ENCODE results near the gene NPAS1.
A peak's percentile ranks its signal among the peaks of the same experiment; 100 is the strongest.

Gene NPAS1

GRCh38 chr19:47027586-47028088 is 8.0 kb downstream of the NPAS1 start:
- Histone ChIP-seq H2AFZ (ENCODE audit: low read depth, low read length) (no peak overlapping the region), H3K4me3 (ENCODE audit: low read length) (no peak overlapping the region), H4K20me1 (ENCODE audit: insufficient read depth, low read length) (no peaks in the 10 kb centered on the region), H3K4me2 (ENCODE audit: low read length) (no peak overlapping the region), H3K27me3 (ENCODE audit: low read depth, low read length) (peaks cover 31% of the 10 kb centered on the region), H3K79me2 (ENCODE audit: low read length) (no peaks in the 10 kb centered on the region), H3K9me3 (ENCODE audit: insufficient read depth, low read length) (no peaks in the 10 kb centered on the region), H3K4me1 (ENCODE audit: low read length) (peaks cover 3% of the 10 kb centered on the region; the same call in 1 of the 2 replicates), H3K36me3 (replicated peaks; ENCODE audit: low read depth, low read length) (no peaks in the 10 kb centered on the region), H3K27ac (ENCODE audit: low read length) (no peak overlapping the region), H3K9ac (ENCODE audit: low read length) (no peak overlapping the region)
- no peak for TF ChIP-seq EZH2phosphoT487 (IDR thresholded peaks at IDR 0.05; ENCODE audit: low read depth)
- TF ChIP-seq, protein P1, sequence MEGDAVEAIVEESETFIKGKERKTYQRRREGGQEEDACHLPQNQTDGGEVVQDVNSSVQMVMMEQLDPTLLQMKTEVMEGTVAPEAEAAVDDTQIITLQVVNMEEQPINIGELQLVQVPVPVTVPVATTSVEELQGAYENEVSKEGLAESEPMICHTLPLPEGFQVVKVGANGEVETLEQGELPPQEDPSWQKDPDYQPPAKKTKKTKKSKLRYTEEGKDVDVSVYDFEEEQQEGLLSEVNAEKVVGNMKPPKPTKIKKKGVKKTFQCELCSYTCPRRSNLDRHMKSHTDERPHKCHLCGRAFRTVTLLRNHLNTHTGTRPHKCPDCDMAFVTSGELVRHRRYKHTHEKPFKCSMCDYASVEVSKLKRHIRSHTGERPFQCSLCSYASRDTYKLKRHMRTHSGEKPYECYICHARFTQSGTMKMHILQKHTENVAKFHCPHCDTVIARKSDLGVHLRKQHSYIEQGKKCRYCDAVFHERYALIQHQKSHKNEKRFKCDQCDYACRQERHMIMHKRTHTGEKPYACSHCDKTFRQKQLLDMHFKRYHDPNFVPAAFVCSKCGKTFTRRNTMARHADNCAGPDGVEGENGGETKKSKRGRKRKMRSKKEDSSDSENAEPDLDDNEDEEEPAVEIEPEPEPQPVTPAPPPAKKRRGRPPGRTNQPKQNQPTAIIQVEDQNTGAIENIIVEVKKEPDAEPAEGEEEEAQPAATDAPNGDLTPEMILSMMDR (IDR thresholded peaks at IDR 0.05; ENCODE audit: low read depth, low read length), result no peak

- Histone ChIP-seq H3K36me3 (replicated peaks; ENCODE audit: low read depth, low read length) (no peaks in the 10 kb centered on the region), H3K9ac (ENCODE audit: low read length) (no peak overlapping the region), H3K4me3 (ENCODE audit: low read length) (no peak overlapping the region), H3K79me2 (ENCODE audit: low read length) (no peaks in the 10 kb centered on the region), H3K9me3 (ENCODE audit: insufficient read depth, low read length) (no peaks in the 10 kb centered on the region), H3K27ac (ENCODE audit: low read length) (no peak overlapping the region), H3K27me3 (ENCODE audit: low read depth, low read length) (peaks cover 26% of the 10 kb centered on the region), H3K4me2 (ENCODE audit: low read length) (no peak overlapping the region), H2AFZ (ENCODE audit: low read depth, low read length) (no peak overlapping the region), H4K20me1 (ENCODE audit: insufficient read depth, low read length) (no peaks in the 10 kb centered on the region), H3K4me1 (ENCODE audit: low read length) (peaks cover 3% of the 10 kb centered on the region; the same call in 1 of the 2 replicates)
- TF ChIP-seq, protein P1 (IDR thresholded peaks at IDR 0.05; ENCODE audit: low read depth, low read length), result no peak
- TF ChIP-seq EZH2phosphoT487 (IDR thresholded peaks at IDR 0.05; ENCODE audit: low read depth), result no peak
Measured at GRCh38 chr19:47028195-47028601, 8.6 kb downstream of the NPAS1 start.

DNA sequence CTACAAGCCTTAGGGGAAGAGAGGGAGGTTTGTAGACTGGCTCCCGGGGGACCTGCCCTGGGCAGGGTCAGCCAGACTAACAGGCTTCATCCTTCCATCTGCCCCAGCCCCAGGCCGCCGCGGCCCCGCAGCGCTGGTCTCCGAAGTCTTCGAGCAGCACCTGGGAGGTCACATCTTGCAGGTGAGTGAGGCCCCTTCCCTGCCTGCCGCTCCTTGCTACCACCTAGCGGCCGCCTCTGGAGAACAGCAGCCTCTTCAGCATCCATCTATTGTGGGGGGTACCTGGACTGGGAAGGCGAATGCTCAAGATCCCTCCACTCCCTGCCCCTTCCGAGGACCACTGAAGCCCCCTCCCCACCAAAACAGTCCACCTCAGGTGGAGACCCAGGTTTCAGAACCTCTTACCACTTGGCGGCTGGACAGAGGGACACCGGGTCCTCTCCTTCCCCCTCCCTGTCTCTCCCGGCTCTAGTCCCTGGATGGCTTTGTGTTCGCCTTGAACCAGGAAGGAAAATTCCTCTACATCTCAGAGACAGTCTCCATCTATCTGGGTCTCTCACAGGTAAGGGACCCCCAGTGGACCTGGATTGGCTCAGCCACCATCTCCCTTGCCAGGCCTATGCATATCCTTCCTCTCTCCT is 12.7 kb downstream of the NPAS1 start:
- H3K4me3 ChIP-seq (ENCODE audit: low read length), result 0 out of 2 replicates have a peak overlapping the region, but pooled peaks have one; percentile 18
- peak overlapping the region; percentile 79; the same call in 1 of the 2 replicates for H2AFZ ChIP-seq (ENCODE audit: low read depth, low read length)
- H3K9me3 ChIP-seq (ENCODE audit: insufficient read depth, low read length), result no peaks in the 10 kb centered on the region
- H3K4me2 ChIP-seq (ENCODE audit: low read length), result peak overlapping the region; percentile 70
- TF ChIP-seq, protein P1 (IDR thresholded peaks at IDR 0.05; ENCODE audit: low read depth, low read length), result peak; percentile 91
- no peak for TF ChIP-seq EZH2phosphoT487 (IDR thresholded peaks at IDR 0.05; ENCODE audit: low read depth)
- peaks cover 8% of the 10 kb centered on the region; the same call in 1 of the 2 replicates for H3K4me1 ChIP-seq (ENCODE audit: low read length)
- H3K36me3 ChIP-seq (replicated peaks; ENCODE audit: low read depth, low read length), result no peaks in the 10 kb centered on the region
- no peaks in the 10 kb centered on the region for H4K20me1 ChIP-seq (ENCODE audit: insufficient read depth, low read length)
- H3K27me3 ChIP-seq (ENCODE audit: low read depth, low read length), result peaks cover 16% of the 10 kb centered on the region
- H3K9ac ChIP-seq (ENCODE audit: low read length), result no peak overlapping the region
- H3K79me2 ChIP-seq (ENCODE audit: low read length), result no peaks in the 10 kb centered on the region
- H3K27ac ChIP-seq (ENCODE audit: low read length), result no peak overlapping the region

All from OCI-LY3 (cell line).